HepG2 (cell line): ENCODE measurements around the gene MRI1. TPM values are rescaled to one million over a fixed set of nuclear protein-coding genes. Genes with fewer than 3 reads are reported as not detected.

Experiments
- ATAC-seq: fragments of 200-7000 bp; cut with Tn5 transposase; 3 replicates; pipeline ENCODE4 v1.9.1; 2020; ENCODE audit warnings: mild to moderate bottlenecking, moderate library complexity
- BruUV-seq: library from RNA; stranded (reverse); fragments of 400-500 nt; replicated peaks from 2 replicates; lab custom pipeline; 2021; lab: Mats Ljungman, UMichigan
- CTCF ChIA-PET: fragments of 300-600 bp; formaldehyde crosslinking; extraction: SDS; loops from one replicate; lab custom pipeline; 2021; ENCODE audit warnings: low total read pairs, inconsistent platforms, low intra/inter-chr PET ratio; lab: Yijun Ruan, JAX
- POLR2A ChIA-PET: fragments of 350-600 bp; sonication (Branson Sonifier 250); formaldehyde crosslinking; loops from one replicate; lab custom pipeline; 2020; ENCODE audit warnings: antibody characterized with exemption, inconsistent platforms; lab: Yijun Ruan, JAX
- DNase-seq: peaks from one replicate; pipeline ENCODE4 v3.0.0-alpha.2; 2015; ENCODE audit warnings: low spot score
- FAIRE-seq: peaks from 3 replicates; lab custom pipeline; 2011; peaks lifted over from hg19 to GRCh38; lab: Jason Lieb, UNC
- H2AFZ ChIP-seq: one replicate; pipeline ENCODE4 v1.6.1; 2011; ENCODE audit warnings: low read length, inconsistent platforms
- H3K27ac ChIP-seq: fragments of 300-600 bp; 3 replicates; pipeline ENCODE4 v1.8.0; 2011; ENCODE audit warnings: mixed run types, mild to moderate bottlenecking, mixed read lengths, low read length, inconsistent platforms; ENCODE audit not compliant: insufficient read depth; ENCODE audit errors: extremely low read length
- H3K27me3 ChIP-seq, 2 experiments: fragments of 200-600 bp in 1 of 2; 2 replicates in 1 of 2; 3 replicates in 1 of 2; pipeline versions ENCODE4 v1.6.0 to v1.8.0; 2011; ENCODE audit warnings: low read length in 2 of 2, mild to moderate bottlenecking in 2 of 2, moderate library complexity in 2 of 2, inconsistent platforms in 1 of 2; ENCODE audit not compliant: insufficient read depth in 2 of 2, control insufficient read depth in 1 of 2
- H3K36me3 ChIP-seq, 2 experiments: fragments of 200-600 bp in 1 of 2; replicated peaks in 1 of 2; 2 replicates in 1 of 2; 3 replicates in 1 of 2; pipeline versions ENCODE4 v1.5.1 to v1.8.0; 2011; ENCODE audit warnings: low read length in 2 of 2, inconsistent platforms in 1 of 2; ENCODE audit not compliant: insufficient read depth in 2 of 2, control insufficient read depth in 1 of 2
- H3K4me1 ChIP-seq: 2 replicates; pipeline ENCODE4 v1.5.1; 2012; ENCODE audit warnings: low read length, inconsistent platforms; ENCODE audit not compliant: insufficient read depth
- H3K4me2 ChIP-seq: 2 replicates; pipeline ENCODE4 v1.6.0; 2011; ENCODE audit warnings: low read depth, low read length, inconsistent platforms
- H3K4me3 ChIP-seq, 3 experiments: fragments of 200-600 bp in 1 of 3; sonication (generic), shearing (Covaris generic) in 1 of 3; replicated peaks in 1 of 3; 2 replicates each; pipeline ENCODE4 v1.5.1; 2011 to 2016; ENCODE audit warnings: low read length in 3 of 3, inconsistent platforms in 2 of 3, low read depth in 2 of 3, mild to moderate bottlenecking in 2 of 3, control low read depth in 1 of 3, mixed read lengths in 1 of 3; ENCODE audit not compliant: insufficient read depth in 1 of 3
- H3K79me2 ChIP-seq: one replicate; pipeline ENCODE4 v1.6.1; 2011; ENCODE audit warnings: low read length, inconsistent platforms; ENCODE audit not compliant: insufficient read depth
- H3K9ac ChIP-seq: 2 replicates; pipeline ENCODE4 v1.6.0; 2011; ENCODE audit warnings: mild to moderate bottlenecking, low read depth, low read length, inconsistent platforms; ENCODE audit not compliant: insufficient read depth
- H3K9me3 ChIP-seq: 2 replicates; pipeline ENCODE4 v1.5.1; 2012; ENCODE audit warnings: mild to moderate bottlenecking, low read length
- H4K20me1 ChIP-seq: 2 replicates; pipeline ENCODE4 v1.6.0; 2011; ENCODE audit warnings: inconsistent platforms, mild to moderate bottlenecking, low read length, moderate library complexity; ENCODE audit not compliant: insufficient read depth
- BCL6 ChIP-seq: IDR thresholded peaks from 2 replicates; pipeline ENCODE4 v1.6.1; 2016; ENCODE audit warnings: missing genetic modification reagents, missing compliant biosample characterization
- CEBPB ChIP-seq: IDR thresholded peaks from 2 replicates; pipeline ENCODE4 v1.6.1; 2011; ENCODE audit warnings: low read depth, low read length, improper control_type of control experiment, borderline replicate concordance
- CEBPG ChIP-seq: IDR thresholded peaks from 2 replicates; pipeline ENCODE4 v1.6.1; 2016
- ETV5 ChIP-seq: IDR thresholded peaks from 2 replicates; pipeline ENCODE4 v1.6.1; 2018; ENCODE audit warnings: missing biosample characterization, missing genetic modification reagents, inconsistent platforms, borderline replicate concordance
- SAFB2 ChIP-seq: sonication (generic); formaldehyde crosslinking; IDR thresholded peaks from 2 replicates; pipeline ENCODE4 v1.5.1; 2020; ENCODE audit warnings: missing genetic modification reagents, low read depth, mild to moderate bottlenecking, borderline replicate concordance
- SETDB1 ChIP-seq: sonication (generic); formaldehyde crosslinking; IDR thresholded peaks from 2 replicates; pipeline ENCODE4 v1.5.1; 2020; ENCODE audit warnings: missing genetic modification reagents, mild to moderate bottlenecking, borderline replicate concordance
- SP1 ChIP-seq, 2 experiments: fragments of 450-650 bp in 1 of 2; sonication (generic) in 1 of 2; formaldehyde crosslinking in 1 of 2; IDR thresholded peaks; 2 replicates each; pipeline versions ENCODE4 v1.4.0 to v1.6.1; 2016 to 2020; ENCODE audit warnings: missing genetic modification reagents in 1 of 2
- SRSF9 ChIP-seq: fragments of 200-400 bp; formaldehyde crosslinking; IDR thresholded peaks from 2 replicates; pipeline ENCODE4 v1.6.1; 2018; ENCODE audit warnings: borderline replicate concordance, mild to moderate bottlenecking, low read depth, low read length; ENCODE audit not compliant: insufficient read depth, poor library complexity, severe bottlenecking
- ZNF556 ChIP-seq: sonication (generic); formaldehyde crosslinking; IDR thresholded peaks from 2 replicates; pipeline ENCODE4 v1.4.0; 2020; ENCODE audit warnings: mild to moderate bottlenecking, missing genetic modification reagents, borderline replicate concordance
- ZNF761 ChIP-seq: sonication (generic); formaldehyde crosslinking; conservative IDR thresholded peaks from 2 replicates; pipeline ENCODE4 v1.4.0; 2020; ENCODE audit warnings: mild to moderate bottlenecking, missing genetic modification reagents
- ZNF772 ChIP-seq: sonication (generic); formaldehyde crosslinking; IDR thresholded peaks from 2 replicates; pipeline ENCODE4 v1.5.0; 2020; ENCODE audit warnings: mild to moderate bottlenecking, missing genetic modification reagents
- WGBS: methylation state at CpG from one replicate; pipeline ENCODE4 v1.1.6; 2017; ENCODE audit warnings: low lambda C conversion rate; 5-methylcytosine and 5-hydroxymethylcytosine counted together
- in situ Hi-C: cut with HindIII; loops from 2 replicates; pipeline ENCODE4 v1.10.0; 2017; ENCODE audit warnings: low pct_unique_long_range_greater_than_20kb; ENCODE audit not compliant: extremely low pct_ligation_motif_present
- intact Hi-C: fragments of 100-400 bp; cut with micrococcal nuclease; formaldehyde crosslinking; loops from one replicate; pipeline ENCODE4 v1.10.0; 2022; ENCODE audit not compliant: unreplicated experiment
- polyA plus RNA-seq, 8 experiments: library from polyadenylated mRNA; depleted of rRNA in 3 of 8; stranded (reverse) in 7 of 8; unstranded in 1 of 8; fragments of >200 nt; fragmentation: Illumina TruSeq in 4 of 8; extraction: Trizol in 4 of 8; gene quantifications; 2 replicates each; pipeline versions ENCODE4 v1.2.1 to v1.2.3, GENCODE V29; 2011 to 2016; ENCODE audit warnings: low read depth in 4 of 8, missing spikeins in 1 of 8, mixed read lengths in 1 of 8; ENCODE audit not compliant: insufficient read depth in 1 of 8
- total RNA-seq, 5 experiments: library from RNA; depleted of rRNA; stranded (reverse); fragments of >200 nt; fragmentation: Illumina TruSeq; extraction: Trizol; gene quantifications; 2 replicates each; pipeline ENCODE4 v1.2.3, GENCODE V29; 2016; ENCODE audit warnings: low read depth in 1 of 5

The MRI1 gene
- total and polyA plus RNA-seq, 2 of the 13 experiments (the other 11 are each of a cell fraction or from before 2014, with no cell fraction given), result 20.1 to 20.6 TPM

- intact Hi-C loops, result no loop called here
- in situ Hi-C loops, result loop anchor here (5.0 to 10.0 kb wide), 2 partner anchors 116 to 448 kb away; no protein-coding TSS in a partner anchor
- ATAC-seq (no peak; the same call in 2 of the 3 replicates), FAIRE-seq (no peak), DNase-seq (no peak)
- CTCF ChIA-PET, result no interaction called here
- Histone ChIP-seq H2AFZ (no peak overlapping the region), H3K27ac (no peak overlapping the region), H3K4me2 (no peak overlapping the region), H3K79me2 (no peaks in the 10 kb centered on the region), H3K9ac (no peak overlapping the region), H3K27me3 (peaks cover 0 to 6% of the 10 kb centered on the region in 2 experiments; a peak in 1 of 5 replicates), H3K9me3 (no peaks in the 10 kb centered on the region), H3K4me1 (peaks cover 9% of the 10 kb centered on the region), H3K36me3 (no peaks in the 10 kb centered on the region), H3K4me3 (no peak overlapping the region), H4K20me1 (no peaks in the 10 kb centered on the region)
- POLR2A ChIA-PET, result no interaction called here
- WGBS, result 13% methylated on average over 5 of the region's 5 CpGs
- TF ChIP-seq ZNF761 (CRISPR knock-in tag), result no peak
- peak; percentile 82 for TF ChIP-seq CEBPB
- TF ChIP-seq SRSF9, result no peak
- no peak for TF ChIP-seq SP1 (IDR thresholded peaks at IDR 0.05)
- no peak for TF ChIP-seq SP1 (CRISPR knock-in tag; IDR thresholded peaks at IDR 0.05)
- TF ChIP-seq ZNF556, result no peak
- peak; percentile 91 for TF ChIP-seq BCL6
- peak; percentile 18; the same call in 1 of the 2 replicates for TF ChIP-seq ETV5 (CRISPR knock-in tag)
- peak; percentile 84 for TF ChIP-seq CEBPG
- no peak for TF ChIP-seq SAFB2 (CRISPR knock-in tag)
- TF ChIP-seq ZNF772 (CRISPR knock-in tag), result no peak
- no peak for TF ChIP-seq SETDB1 (CRISPR knock-in tag)
- BruUV-seq, result no TSS peak
Observed at GRCh38 chr19:13723206-13723605, 41.1 kb upstream of the MRI1 start.
